ENCODE data around the gene EYS.
A peak's percentile ranks its signal among the peaks of the same experiment; 100 is the strongest.

Gene EYS

GRCh38 chr6:63685446-63686379 is 2021.3 kb downstream of the EYS start:
- in situ Hi-C loops (cut with MboI; ENCODE audit: low pct_unique_long_range_greater_than_20kb, low sequenced_read_pairs, unreplicated experiment): no loop called here
- DNase-seq (ENCODE audit: low spot score): peak; percentile 48
- no peak for TF ChIP-seq CTCF (IDR thresholded peaks at IDR 0.05; ENCODE audit: extremely low read depth, insufficient read depth, missing control alignments)

- no peak for TF ChIP-seq CTCF (IDR thresholded peaks at IDR 0.05; ENCODE audit: extremely low read depth, insufficient read depth, missing control alignments)
- in situ Hi-C loops (cut with MboI; ENCODE audit: low pct_unique_long_range_greater_than_20kb, low sequenced_read_pairs, unreplicated experiment): no loop called here
- no peak for DNase-seq (ENCODE audit: low spot score)
Measured at GRCh38 chr6:63683071-63683603, 2023.9 kb downstream of the EYS start.

GRCh38 chr6:63677282-63677681 is 2029.7 kb downstream of the EYS start:
- in situ Hi-C loops (cut with MboI; ENCODE audit: low pct_unique_long_range_greater_than_20kb, low sequenced_read_pairs, unreplicated experiment): no loop called here
- no peak for DNase-seq (ENCODE audit: low spot score)

GRCh38 chr6:63676412-63677114 is 2030.5 kb downstream of the EYS start:
- in situ Hi-C loops (cut with MboI; ENCODE audit: low pct_unique_long_range_greater_than_20kb, low sequenced_read_pairs, unreplicated experiment): no loop called here
- no peak for DNase-seq (ENCODE audit: low spot score)
- TF ChIP-seq CTCF (IDR thresholded peaks at IDR 0.05; ENCODE audit: extremely low read depth, insufficient read depth, missing control alignments): no peak

More at GRCh38 chr6:63677282-63677681, 2029.7 kb downstream of the EYS start:
- no peak for TF ChIP-seq CTCF (IDR thresholded peaks at IDR 0.05; ENCODE audit: extremely low read depth, insufficient read depth, missing control alignments)

- DNase-seq (ENCODE audit: low spot score): no peak
- TF ChIP-seq CTCF (IDR thresholded peaks at IDR 0.05; ENCODE audit: extremely low read depth, insufficient read depth, missing control alignments): no peak
Measured at GRCh38 chr6:63675138-63675537, 2031.9 kb downstream of the EYS start.

GRCh38 chr6:63674635-63675034 is 2032.4 kb downstream of the EYS start:
- in situ Hi-C loops (cut with MboI; ENCODE audit: low pct_unique_long_range_greater_than_20kb, low sequenced_read_pairs, unreplicated experiment): no loop called here
- no peak for DNase-seq (ENCODE audit: low spot score)
- TF ChIP-seq CTCF (IDR thresholded peaks at IDR 0.05; ENCODE audit: extremely low read depth, insufficient read depth, missing control alignments): no peak

More at GRCh38 chr6:63675138-63675537, 2031.9 kb downstream of the EYS start:
- in situ Hi-C loops (cut with MboI; ENCODE audit: low pct_unique_long_range_greater_than_20kb, low sequenced_read_pairs, unreplicated experiment): no loop called here
